ENCODE measurements around the gene CA12. TPM values are rescaled to one million over a fixed set of nuclear protein-coding genes. Genes with fewer than 3 reads are reported as not detected.

CA12 gene
- total and polyA plus RNA-seq, 10 of the 15 experiments (the other 5 are each of a cell fraction or from before 2014, with no cell fraction given): 0.03 to 0.10 TPM; not detected in 8

DNA sequence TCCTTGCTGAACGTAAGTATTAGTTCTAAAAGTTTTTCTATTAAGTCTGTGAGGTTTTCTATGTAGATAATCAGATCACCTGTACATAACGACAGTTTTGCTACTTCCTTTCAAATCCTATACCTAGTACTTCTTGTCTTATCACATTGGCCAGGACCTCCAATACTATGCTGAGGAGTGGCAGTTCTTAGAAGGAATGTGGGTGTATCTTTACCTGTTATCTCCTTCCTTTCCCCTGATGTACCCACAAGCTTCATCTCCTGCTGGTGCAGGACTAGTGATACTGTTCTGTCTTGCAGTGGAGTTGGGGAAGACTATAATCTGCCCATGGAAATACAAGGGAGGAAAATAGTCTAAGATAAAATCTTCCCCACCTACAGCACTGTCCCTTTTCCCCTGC is 16.8 kb upstream of the CA12 start:
- H4K20me1 ChIP-seq (ENCODE audit: control insufficient read depth, insufficient read depth): no peaks in the 10 kb centered on the region
- H2AFZ ChIP-seq (ENCODE audit: control insufficient read depth, low read depth, low read length): no peak overlapping the region
- H3K27ac ChIP-seq (ENCODE audit: control insufficient read depth, insufficient read depth): no peak overlapping the region
- no peak for DNase-seq (ENCODE audit: low read depth, low spot score)
- no peak for FAIRE-seq
- in situ Hi-C loops (cut with MboI) (no loop called here), intact Hi-C loops (cut with micrococcal nuclease; ENCODE audit: unreplicated experiment) (no loop called here)
- no peak for TF ChIP-seq RCOR1 (conservative IDR thresholded peaks at IDR 0.05; ENCODE audit: low read depth, low read length)
- no peak for TF ChIP-seq HDGF (IDR thresholded peaks at IDR 0.05)
- TF ChIP-seq MXI1 (IDR thresholded peaks at IDR 0.05; ENCODE audit: low read depth, low read length): no peak
- no peak for TF ChIP-seq PAX5 (IDR thresholded peaks at IDR 0.05; ENCODE audit: borderline replicate concordance, low read depth, low read length)
- no peak for TF ChIP-seq RELA (IDR thresholded peaks at IDR 0.05; ENCODE audit: borderline replicate concordance, partially characterized antibody)
- no peak for TF ChIP-seq SPI1 (IDR thresholded peaks at IDR 0.05; ENCODE audit: borderline replicate concordance, insufficient read depth, low read depth, low read length)
- TF ChIP-seq SIX5 (IDR thresholded peaks at IDR 0.05; ENCODE audit: low read depth, low read length, severe bottlenecking): no peak
- no peak for TF ChIP-seq FOXK2 (IDR thresholded peaks at IDR 0.05)
- TF ChIP-seq MEF2A (IDR thresholded peaks at IDR 0.05; ENCODE audit: insufficient read depth, low read depth, low read length): no peak
- TF ChIP-seq CHD2 (IDR thresholded peaks at IDR 0.05; ENCODE audit: borderline replicate concordance, low read depth, low read length): no peak
- no peak for TF ChIP-seq ZZZ3 (IDR thresholded peaks at IDR 0.05; ENCODE audit: control insufficient read depth, insufficient read length, low read depth)
- TF ChIP-seq, protein P1, sequence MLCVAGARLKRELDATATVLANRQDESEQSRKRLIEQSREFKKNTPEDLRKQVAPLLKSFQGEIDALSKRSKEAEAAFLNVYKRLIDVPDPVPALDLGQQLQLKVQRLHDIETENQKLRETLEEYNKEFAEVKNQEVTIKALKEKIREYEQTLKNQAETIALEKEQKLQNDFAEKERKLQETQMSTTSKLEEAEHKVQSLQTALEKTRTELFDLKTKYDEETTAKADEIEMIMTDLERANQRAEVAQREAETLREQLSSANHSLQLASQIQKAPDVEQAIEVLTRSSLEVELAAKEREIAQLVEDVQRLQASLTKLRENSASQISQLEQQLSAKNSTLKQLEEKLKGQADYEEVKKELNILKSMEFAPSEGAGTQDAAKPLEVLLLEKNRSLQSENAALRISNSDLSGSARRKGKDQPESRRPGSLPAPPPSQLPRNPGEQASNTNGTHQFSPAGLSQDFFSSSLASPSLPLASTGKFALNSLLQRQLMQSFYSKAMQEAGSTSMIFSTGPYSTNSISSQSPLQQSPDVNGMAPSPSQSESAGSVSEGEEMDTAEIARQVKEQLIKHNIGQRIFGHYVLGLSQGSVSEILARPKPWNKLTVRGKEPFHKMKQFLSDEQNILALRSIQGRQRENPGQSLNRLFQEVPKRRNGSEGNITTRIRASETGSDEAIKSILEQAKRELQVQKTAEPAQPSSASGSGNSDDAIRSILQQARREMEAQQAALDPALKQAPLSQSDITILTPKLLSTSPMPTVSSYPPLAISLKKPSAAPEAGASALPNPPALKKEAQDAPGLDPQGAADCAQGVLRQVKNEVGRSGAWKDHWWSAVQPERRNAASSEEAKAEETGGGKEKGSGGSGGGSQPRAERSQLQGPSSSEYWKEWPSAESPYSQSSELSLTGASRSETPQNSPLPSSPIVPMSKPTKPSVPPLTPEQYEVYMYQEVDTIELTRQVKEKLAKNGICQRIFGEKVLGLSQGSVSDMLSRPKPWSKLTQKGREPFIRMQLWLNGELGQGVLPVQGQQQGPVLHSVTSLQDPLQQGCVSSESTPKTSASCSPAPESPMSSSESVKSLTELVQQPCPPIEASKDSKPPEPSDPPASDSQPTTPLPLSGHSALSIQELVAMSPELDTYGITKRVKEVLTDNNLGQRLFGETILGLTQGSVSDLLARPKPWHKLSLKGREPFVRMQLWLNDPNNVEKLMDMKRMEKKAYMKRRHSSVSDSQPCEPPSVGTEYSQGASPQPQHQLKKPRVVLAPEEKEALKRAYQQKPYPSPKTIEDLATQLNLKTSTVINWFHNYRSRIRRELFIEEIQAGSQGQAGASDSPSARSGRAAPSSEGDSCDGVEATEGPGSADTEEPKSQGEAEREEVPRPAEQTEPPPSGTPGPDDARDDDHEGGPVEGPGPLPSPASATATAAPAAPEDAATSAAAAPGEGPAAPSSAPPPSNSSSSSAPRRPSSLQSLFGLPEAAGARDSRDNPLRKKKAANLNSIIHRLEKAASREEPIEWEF (IDR thresholded peaks at IDR 0.05; ENCODE audit: insufficient replicate concordance, low read depth, low read length): no peak
- TF ChIP-seq POLR2AphosphoS5 (IDR thresholded peaks at IDR 0.05; ENCODE audit: low read length): no peak
- TF ChIP-seq CBX5 (IDR thresholded peaks at IDR 0.05; ENCODE audit: low read depth): no peak
- no peak for TF ChIP-seq NBN (IDR thresholded peaks at IDR 0.05)
- TF ChIP-seq, protein P2, sequence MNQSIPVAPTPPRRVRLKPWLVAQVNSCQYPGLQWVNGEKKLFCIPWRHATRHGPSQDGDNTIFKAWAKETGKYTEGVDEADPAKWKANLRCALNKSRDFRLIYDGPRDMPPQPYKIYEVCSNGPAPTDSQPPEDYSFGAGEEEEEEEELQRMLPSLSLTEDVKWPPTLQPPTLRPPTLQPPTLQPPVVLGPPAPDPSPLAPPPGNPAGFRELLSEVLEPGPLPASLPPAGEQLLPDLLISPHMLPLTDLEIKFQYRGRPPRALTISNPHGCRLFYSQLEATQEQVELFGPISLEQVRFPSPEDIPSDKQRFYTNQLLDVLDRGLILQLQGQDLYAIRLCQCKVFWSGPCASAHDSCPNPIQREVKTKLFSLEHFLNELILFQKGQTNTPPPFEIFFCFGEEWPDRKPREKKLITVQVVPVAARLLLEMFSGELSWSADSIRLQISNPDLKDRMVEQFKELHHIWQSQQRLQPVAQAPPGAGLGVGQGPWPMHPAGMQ (IDR thresholded peaks at IDR 0.05; ENCODE audit: borderline replicate concordance): no peak
- TF ChIP-seq RUNX3 (IDR thresholded peaks at IDR 0.05; ENCODE audit: low read length): no peak
- no peak for TF ChIP-seq NFIC (IDR thresholded peaks at IDR 0.05; ENCODE audit: low read depth, low read length)
- no peak for TF ChIP-seq IKZF1 (conservative IDR thresholded peaks at IDR 0.05)
- BruUV-seq (replicated peaks): no TSS peak
- no peaks in the 10 kb centered on the region for H3K36me3 ChIP-seq (ENCODE audit: control insufficient read depth in 2 of 2, insufficient read depth in 2 of 2, low read length in 1 of 2)
- POLR2A ChIA-PET: interaction anchor here (0.5 kb wide), 1 partner anchor 244 kb away, joined by 3 read pairs; no protein-coding TSS in a partner anchor
- WGBS (ENCODE audit: insufficient coverage, insufficient replicate concordance, low lambda C conversion rate, missing lambda C conversion rate): 7% methylated on average over 2 of the region's 2 CpGs
- no peaks in the 10 kb centered on the region; the same call in 1 of the 2 replicates for H3K4me1 ChIP-seq (ENCODE audit: control insufficient read depth, insufficient read depth, low read length)
- no peaks in the 10 kb centered on the region for H3K9me3 ChIP-seq (replicated peaks; ENCODE audit: control insufficient read depth, insufficient read depth, low read length)
- no peak overlapping the region for H3K9ac ChIP-seq (ENCODE audit: control insufficient read depth, insufficient read depth, low read length)
- no peak overlapping the region for H3K4me3 ChIP-seq
- ATAC-seq: no peak
- no peak overlapping the region for H3K4me2 ChIP-seq (ENCODE audit: control insufficient read depth, insufficient read depth)
- RAD21 ChIA-PET (ENCODE audit: unreplicated experiment): interaction anchor here (1.4 kb wide), 1 partner anchor 106 kb away, joined by 3 read pairs; no protein-coding TSS in a partner anchor
- H3K27me3 ChIP-seq (replicated peaks in 1 of 2; ENCODE audit: control insufficient read depth in 2 of 2, insufficient read depth in 2 of 2, low read length in 1 of 2): peaks cover 0 to 4% of the 10 kb centered on the region in 2 experiments; a peak in 1 of 4 replicates
- SMC1A ChIA-PET (ENCODE audit: uncharacterized antibody, unreplicated experiment): interaction anchor here (1.9 kb wide), 1 partner anchor 107 kb away, joined by 6 read pairs; no protein-coding TSS in a partner anchor
- no peaks in the 10 kb centered on the region for H3K79me2 ChIP-seq (ENCODE audit: control insufficient read depth, insufficient read depth, low read length)
- CTCF ChIA-PET: interaction anchor here (0.6 to 4.9 kb wide), 2 partner anchors 13 to 106 kb away, joined by 3 to 145 read pairs; no protein-coding TSS in a partner anchor
